ENCODE results near the gene ISG15.
"Not testable (repeated sequence)": the region's sequence is repeated elsewhere in the genome, so short reads cannot be mapped to it uniquely, and the experiment has no call there.

ISG15 gene

GRCh38 chr1:975896-976683 lies 37.2 kb upstream of the ISG15 start:
- DNase-seq = peak; percentile 47

- DNase-seq = not testable (repeated sequence)
Observed at GRCh38 chr1:976791-977190, 36.5 kb upstream of the ISG15 start.

- DNase-seq = no peak
Observed at GRCh38 chr1:978069-978834, 35.0 kb upstream of the ISG15 start.

GRCh38 chr1:978835-979743 lies 34.2 kb upstream of the ISG15 start:
- no peak for DNase-seq

- DNase-seq = no peak
Observed at GRCh38 chr1:979744-980072, 33.6 kb upstream of the ISG15 start.

- no peak for DNase-seq
Observed at GRCh38 chr1:980137-980571, 33.1 kb upstream of the ISG15 start.

- no peak for DNase-seq
Observed at GRCh38 chr1:980602-981395, 32.5 kb upstream of the ISG15 start.

GRCh38 chr1:981491-981954 lies 31.8 kb upstream of the ISG15 start:
- no peak for DNase-seq

- DNase-seq = no peak
Observed at GRCh38 chr1:981955-982558, 31.2 kb upstream of the ISG15 start, which contains the start of gene PERM1. TSS of gene PERM1 (minus strand) at chr1:982093. CDS start at chr1:981029, 1,064 bp downstream.

GRCh38 chr1:982765-983436 lies 30.4 kb upstream of the ISG15 start:
- no peak for DNase-seq

- DNase-seq = no peak
Observed at GRCh38 chr1:983798-984475, 29.4 kb upstream of the ISG15 start.

GRCh38 chr1:984476-984814 lies 28.9 kb upstream of the ISG15 start:
- no peak for DNase-seq

- DNase-seq = no peak
Observed at GRCh38 chr1:985126-985525, 28.2 kb upstream of the ISG15 start.

- DNase-seq = not testable (repeated sequence)
Observed at GRCh38 chr1:988061-988460, 25.2 kb upstream of the ISG15 start.

- DNase-seq = not testable (repeated sequence)
Observed at GRCh38 chr1:991275-991674, 22.0 kb upstream of the ISG15 start.

GRCh38 chr1:991895-992294 lies 21.4 kb upstream of the ISG15 start:
- DNase-seq = no peak

GRCh38 chr1:992362-992761 lies 20.9 kb upstream of the ISG15 start:
- no peak for DNase-seq

GRCh38 chr1:993379-993995 lies 19.8 kb upstream of the ISG15 start:
- DNase-seq = no peak

GRCh38 chr1:994546-994945 lies 18.8 kb upstream of the ISG15 start:
- not testable (repeated sequence) for DNase-seq

Measured in NCI-H748 treated with DMSO at 0.1 percent for 48 hours (cell line).